ENCODE measurements around the gene CTSA. TPM values are rescaled to one million over a fixed set of nuclear protein-coding genes. Genes with fewer than 3 reads are reported as not detected.

CTSA gene
- total and polyA plus RNA-seq, 2 of the 4 experiments (the other 2 are of a cell fraction), result 19.0 to 312 TPM

GRCh38 chr20:45896641-45897161 is 5.6 kb downstream of the CTSA start:
- Histone ChIP-seq H4K91ac (ENCODE audit: insufficient read depth, low read depth, low read length) (no peak overlapping the region), H3K4me2 (ENCODE audit: low read depth, low read length) (no peak overlapping the region), H2BK5ac (ENCODE audit: low read depth, low read length, poor library complexity, severe bottlenecking) (no peak overlapping the region), H3K4me3 (ENCODE audit: insufficient read depth, low read depth, low read length) (no peak overlapping the region), H3K9ac (ENCODE audit: low read depth, low read length) (no peak overlapping the region), H3K36me3 (ENCODE audit: control insufficient read depth, insufficient read depth, low read length) (peaks cover 59% of the 10 kb centered on the region), H3K23ac (ENCODE audit: low read depth, low read length) (no peak overlapping the region), H4K8ac (ENCODE audit: low read depth in 2 of 2, low read length in 2 of 2) (no peak overlapping the region), H3K9me3 (ENCODE audit: control insufficient read depth, insufficient read depth, low read length) (no peaks in the 10 kb centered on the region), H3K56ac (ENCODE audit: extremely low read depth, insufficient read depth, low read length) (no peak overlapping the region), H3K9me1 (ENCODE audit: insufficient read depth, low read length) (0 out of 2 replicates have a peak, but pooled peaks cover 2% of the 10 kb centered on the region), H2AFZ (replicated peaks; ENCODE audit: low read length, poor library complexity) (no peak overlapping the region), H3K14ac (replicated peaks; ENCODE audit: low read depth, low read length) (no peak overlapping the region), H2BK15ac (ENCODE audit: low read depth, low read length) (no peak overlapping the region), H3K79me1 (ENCODE audit: low read depth in 1 of 2, low read length in 2 of 2) (peaks cover 14 to 32% of the 10 kb centered on the region in 2 experiments), H3K18ac (ENCODE audit: low read depth, low read length) (no peak overlapping the region), H2BK20ac (ENCODE audit: low read depth, low read length) (no peak overlapping the region), H2BK120ac (ENCODE audit: low read depth, low read length) (no peak overlapping the region), H4K20me1 (ENCODE audit: insufficient read depth, low read length) (0 out of 2 replicates have a peak, but pooled peaks cover 8% of the 10 kb centered on the region), H3K4me1 (ENCODE audit: control insufficient read depth, insufficient read depth, low read length) (peaks cover 3% of the 10 kb centered on the region; the same call in 1 of the 2 replicates), H3K27ac (ENCODE audit: insufficient read depth, low read length) (no peak overlapping the region), H4K5ac (ENCODE audit: low read depth, low read length) (no peak overlapping the region), H2AK5ac (ENCODE audit: low read depth, low read length) (no peak overlapping the region), H2AK9ac (replicated peaks; ENCODE audit: low read depth, low read length, poor library complexity) (no peak overlapping the region), H3K27me3 (ENCODE audit: control insufficient read depth, insufficient read depth, low read length) (no peaks in the 10 kb centered on the region), H3K4ac (ENCODE audit: low read depth, low read length) (no peak overlapping the region)
- no peak for TF ChIP-seq RAD21 (IDR thresholded peaks at IDR 0.05; ENCODE audit: low read length)
- no peak for TF ChIP-seq SMC3 (IDR thresholded peaks at IDR 0.05; ENCODE audit: low read depth, low read length)
- TF ChIP-seq USF2 (IDR thresholded peaks at IDR 0.05; ENCODE audit: low read depth, low read length), result no peak
- no peak for TF ChIP-seq CTCF (conservative IDR thresholded peaks at IDR 0.05; ENCODE audit: low read depth, low read length)
- TF ChIP-seq MAZ (IDR thresholded peaks at IDR 0.05; ENCODE audit: borderline replicate concordance, low read depth, low read length), result no peak
- TF ChIP-seq RFX5 (IDR thresholded peaks at IDR 0.05; ENCODE audit: low read depth, low read length), result no peak
- no peak for TF ChIP-seq POLR2A (IDR thresholded peaks at IDR 0.05; ENCODE audit: low read depth, low read length)
- no peak for TF ChIP-seq BHLHE40 (IDR thresholded peaks at IDR 0.05; ENCODE audit: low read depth, low read length)
- BruUV-seq (replicated peaks), result no TSS peak
- in situ Hi-C loops (cut with MboI; ENCODE audit: low sequenced_read_pairs), result no loop called here
- POLR2A ChIA-PET (ENCODE audit: unreplicated experiment), result interaction anchor here (1.1 kb wide), 1 partner anchor 9 kb away, joined by 6 read pairs; no protein-coding TSS in a partner anchor
- ATAC-seq (ENCODE audit: low read depth) (no peak), DNase-seq (no peak)
- CTCF ChIA-PET, result no interaction called here
- 96% methylated on average over 4 of the region's 14 CpGs; no CpG with 5 or more reads in 1 of the 2 experiments for WGBS, 2 experiments (ENCODE audit: extremely low coverage in 2 of 2, insufficient read length in 1 of 2)
- dilution Hi-C loops (cut with HindIII; ENCODE audit: low sequenced_read_pairs, unreplicated experiment), result no loop called here
- intact Hi-C loops (cut with micrococcal nuclease), result no loop called here
